Testis (tissue), 2 donors: ENCODE results near the gene STON2.

Experiments used
- POLR2A ChIP-seq: fragments of 450-650 bp; IDR thresholded peaks from one replicate; pipeline ENCODE4 v1.6.1; 2017; ENCODE audit warnings: antibody characterized with exemption, mild to moderate bottlenecking, moderate library complexity
- TF ChIP-seq, protein P1 (sequence below), 3 experiments: fragments of 450-650 bp in 2 of 3; fragments of 200-600 bp in 1 of 3; sonication (generic) in 1 of 3; IDR thresholded peaks; one replicate each; pipeline ENCODE4 v1.5.1; 2016 to 2019; ENCODE audit warnings: antibody characterized with exemption in 3 of 3, mild to moderate bottlenecking in 2 of 3, moderate library complexity in 1 of 3

DNA sequence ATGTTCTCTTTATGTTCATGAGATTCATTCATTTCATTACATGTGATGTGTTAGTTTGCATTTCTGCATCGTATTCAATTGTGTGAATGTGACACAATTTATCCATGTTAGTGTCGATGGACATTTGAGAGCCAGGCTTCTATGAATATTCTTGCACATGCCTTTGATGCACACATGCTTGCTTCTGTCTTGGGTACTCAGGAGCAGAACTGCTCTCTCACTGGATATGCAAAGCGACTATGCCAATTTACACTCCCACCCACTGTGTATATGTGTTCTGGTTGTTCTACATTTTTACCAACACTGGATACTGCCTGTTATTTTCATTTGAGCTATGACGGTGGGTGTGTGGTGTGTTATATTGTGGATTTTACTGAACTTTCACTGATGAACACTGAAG, 95.1 kb downstream of the STON2 start:
- TF ChIP-seq, protein P1, sequence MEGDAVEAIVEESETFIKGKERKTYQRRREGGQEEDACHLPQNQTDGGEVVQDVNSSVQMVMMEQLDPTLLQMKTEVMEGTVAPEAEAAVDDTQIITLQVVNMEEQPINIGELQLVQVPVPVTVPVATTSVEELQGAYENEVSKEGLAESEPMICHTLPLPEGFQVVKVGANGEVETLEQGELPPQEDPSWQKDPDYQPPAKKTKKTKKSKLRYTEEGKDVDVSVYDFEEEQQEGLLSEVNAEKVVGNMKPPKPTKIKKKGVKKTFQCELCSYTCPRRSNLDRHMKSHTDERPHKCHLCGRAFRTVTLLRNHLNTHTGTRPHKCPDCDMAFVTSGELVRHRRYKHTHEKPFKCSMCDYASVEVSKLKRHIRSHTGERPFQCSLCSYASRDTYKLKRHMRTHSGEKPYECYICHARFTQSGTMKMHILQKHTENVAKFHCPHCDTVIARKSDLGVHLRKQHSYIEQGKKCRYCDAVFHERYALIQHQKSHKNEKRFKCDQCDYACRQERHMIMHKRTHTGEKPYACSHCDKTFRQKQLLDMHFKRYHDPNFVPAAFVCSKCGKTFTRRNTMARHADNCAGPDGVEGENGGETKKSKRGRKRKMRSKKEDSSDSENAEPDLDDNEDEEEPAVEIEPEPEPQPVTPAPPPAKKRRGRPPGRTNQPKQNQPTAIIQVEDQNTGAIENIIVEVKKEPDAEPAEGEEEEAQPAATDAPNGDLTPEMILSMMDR (IDR thresholded peaks at IDR 0.05), result no peak
- no peak for TF ChIP-seq POLR2A
